ENCODE results near the gene CRKL.

The CRKL gene

DNA sequence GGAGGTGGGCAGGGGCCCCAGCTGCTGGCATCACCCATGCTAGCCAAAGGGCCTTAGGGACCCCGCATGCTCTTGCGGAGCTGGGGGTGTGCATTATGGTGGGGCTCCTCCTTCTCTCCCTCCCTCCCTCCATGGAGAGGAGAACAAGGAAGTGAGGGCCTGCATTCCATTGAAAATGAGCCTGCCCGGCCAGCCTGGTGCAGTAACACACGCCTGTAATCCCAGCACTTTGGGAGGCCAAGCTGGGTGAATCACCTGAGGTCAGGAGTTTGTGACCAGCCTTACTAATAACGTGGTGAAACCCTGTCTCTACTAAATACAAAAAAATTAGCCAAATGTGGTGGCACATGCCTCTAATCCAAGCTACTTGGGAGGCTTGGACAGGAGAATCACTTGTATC, 36.0 kb upstream of the CRKL start:
- DNase-seq (ENCODE audit: low spot score), result no peak
- no peak for TF ChIP-seq CTCF (IDR thresholded peaks at IDR 0.05; ENCODE audit: extremely low read depth, missing control alignments)

GRCh38 chr22:20881869-20882815, 35.1 kb upstream of the CRKL start:
- TF ChIP-seq CTCF (IDR thresholded peaks at IDR 0.05; ENCODE audit: extremely low read depth, missing control alignments), result no peak
- no peak for DNase-seq (ENCODE audit: low spot score)

DNA sequence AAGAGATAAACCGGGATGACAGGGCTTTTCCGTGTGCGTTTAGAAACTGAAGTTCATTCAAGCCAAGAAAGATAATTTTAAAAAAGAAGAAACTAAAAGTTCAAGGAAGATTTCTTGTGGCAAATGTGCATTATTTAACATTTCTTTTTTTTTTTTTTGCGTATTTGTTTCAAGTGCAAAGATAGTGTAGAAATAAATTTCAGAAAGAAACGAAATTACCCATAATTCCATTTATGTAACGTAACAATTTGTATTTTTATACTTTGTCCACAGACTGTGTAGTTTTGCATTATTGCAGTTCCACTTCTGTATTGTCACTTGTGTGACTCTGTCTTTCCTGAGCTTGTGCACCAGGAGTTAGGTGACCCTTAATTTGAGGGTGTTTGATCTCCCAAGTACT, 34.4 kb upstream of the CRKL start:
- TF ChIP-seq CTCF (IDR thresholded peaks at IDR 0.05; ENCODE audit: extremely low read depth, missing control alignments), result no peak
- DNase-seq (ENCODE audit: low spot score), result no peak

DNA sequence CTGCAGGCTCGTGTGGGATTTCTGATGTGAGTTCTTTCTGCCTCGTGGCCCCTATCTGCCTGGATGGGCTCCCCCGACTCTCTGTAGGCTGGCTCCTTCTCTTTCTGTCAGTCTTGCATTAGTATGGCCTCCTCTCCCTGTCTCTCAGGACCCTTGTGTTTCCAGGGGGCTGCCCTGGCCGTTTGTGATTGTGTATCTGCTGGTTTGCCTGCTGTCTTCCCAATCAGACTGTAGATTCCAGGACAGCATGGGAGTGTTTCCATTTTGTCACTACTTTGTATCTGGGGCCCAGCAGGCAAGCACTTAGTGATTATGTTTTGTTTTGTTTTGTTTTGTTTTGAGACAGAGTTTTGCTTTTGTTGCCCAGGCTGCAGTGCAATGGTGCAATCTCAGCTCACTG, 32.8 kb upstream of the CRKL start:
- DNase-seq (ENCODE audit: low spot score), result no peak
- no peak for TF ChIP-seq CTCF (IDR thresholded peaks at IDR 0.05; ENCODE audit: extremely low read depth, missing control alignments)

GRCh38 chr22:20885017-20885556, 32.1 kb upstream of the CRKL start:
- no peak for DNase-seq (ENCODE audit: low spot score)
- no peak for TF ChIP-seq CTCF (IDR thresholded peaks at IDR 0.05; ENCODE audit: extremely low read depth, missing control alignments)

- peak; percentile 69 for DNase-seq (ENCODE audit: low spot score)
- TF ChIP-seq CTCF (IDR thresholded peaks at IDR 0.05; ENCODE audit: extremely low read depth, missing control alignments), result peak; percentile 92
Observed at GRCh38 chr22:20885557-20886323, 31.5 kb upstream of the CRKL start.

DNA sequence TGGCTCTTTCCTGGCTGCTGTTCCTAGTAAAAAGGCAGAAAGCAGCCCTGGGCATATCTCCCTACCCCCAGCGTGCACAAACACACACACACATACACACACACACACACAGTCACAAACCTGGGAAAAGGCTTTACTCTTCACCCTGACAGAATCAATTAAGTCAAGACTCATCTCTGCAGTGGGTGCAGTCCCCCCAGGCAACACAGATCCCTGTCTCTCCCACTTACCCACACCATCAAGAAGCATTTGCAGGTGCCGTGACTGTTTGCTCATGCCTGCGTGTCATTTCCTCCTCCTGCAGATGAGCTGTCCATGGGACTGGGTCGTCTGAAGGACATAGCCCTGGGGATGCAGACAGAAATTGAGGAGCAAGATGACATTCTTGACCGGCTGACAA, 29.8 kb upstream of the CRKL start:
- no peak for DNase-seq (ENCODE audit: low spot score)
- no peak for TF ChIP-seq CTCF (IDR thresholded peaks at IDR 0.05; ENCODE audit: extremely low read depth, missing control alignments)

All from GM20000 (cell line).